Measurements from ENCODE around the gene USF1.
"Not testable (repeated sequence)": the region's sequence is repeated elsewhere in the genome, so short reads cannot be mapped to it uniquely, and the experiment has no call there.

USF1 gene

GRCh38 chr1:161019751-161020495 is 25.9 kb downstream of the USF1 start:
- no peak for DNase-seq (ENCODE audit: insufficient read length, low spot score)
- FAIRE-seq = no peak

GRCh38 chr1:161019111-161019660 is 26.6 kb downstream of the USF1 start:
- not testable (repeated sequence) for DNase-seq (ENCODE audit: insufficient read length, low spot score); FAIRE-seq

DNA sequence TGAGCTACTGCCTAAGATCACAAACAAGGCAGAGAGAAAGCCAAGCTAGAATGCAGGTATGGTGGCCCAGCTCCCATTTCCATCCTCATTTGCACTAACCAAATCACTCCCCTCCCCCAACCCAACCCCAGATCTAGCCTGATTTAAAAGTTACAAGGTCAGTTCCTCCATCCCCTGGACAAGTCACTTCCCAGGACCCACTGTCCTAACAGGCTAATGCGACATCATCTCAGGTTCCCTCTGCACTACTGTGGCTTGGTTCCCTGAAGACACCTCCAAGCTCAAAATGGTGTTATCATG is 27.2 kb downstream of the USF1 start:
- FAIRE-seq (no peak), DNase-seq (ENCODE audit: insufficient read length, low spot score) (no peak)

DNA sequence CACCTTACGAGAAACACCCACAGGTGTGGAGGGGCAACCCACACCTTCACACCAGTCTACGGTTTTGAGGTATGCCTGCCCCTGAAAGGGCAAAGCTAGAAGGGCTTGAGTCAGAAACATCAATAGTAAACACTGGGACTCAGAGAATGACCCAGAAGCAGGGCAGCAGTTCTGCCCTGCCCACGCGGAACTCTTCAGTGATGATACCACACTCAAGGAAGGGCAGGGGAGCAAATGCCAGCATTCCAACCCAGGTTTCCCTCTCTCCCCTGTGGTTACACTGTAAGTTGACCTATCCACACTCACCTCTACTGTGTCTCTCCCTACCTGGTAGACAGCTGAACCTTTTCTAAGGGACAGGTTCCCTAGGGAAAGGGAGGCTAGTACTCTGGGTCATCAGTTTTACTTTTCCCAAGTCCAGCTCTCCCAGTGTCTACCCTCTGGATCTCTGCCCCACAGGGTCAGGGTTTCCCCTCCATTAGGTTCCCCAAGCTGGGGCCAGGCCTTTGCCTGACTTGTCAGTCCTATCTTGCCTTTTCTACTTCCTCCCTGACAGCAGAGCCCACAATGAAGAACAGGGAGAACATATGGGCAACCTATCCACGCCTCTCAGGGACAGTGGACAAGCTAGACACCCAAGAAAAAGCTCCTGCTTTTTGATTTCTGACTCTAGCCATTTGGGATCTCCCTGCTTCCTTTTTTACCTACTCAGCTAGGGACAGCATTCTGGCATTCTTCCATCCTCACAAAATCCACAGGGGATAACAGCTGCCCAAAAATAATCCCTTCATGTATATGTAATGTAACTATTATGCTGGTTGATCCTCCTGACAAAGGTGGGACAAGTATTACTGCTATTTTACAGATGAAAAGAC is 27.8 kb downstream of the USF1 start:
- no peak for FAIRE-seq
- DNase-seq (ENCODE audit: insufficient read length, low spot score) = no peak

DNA sequence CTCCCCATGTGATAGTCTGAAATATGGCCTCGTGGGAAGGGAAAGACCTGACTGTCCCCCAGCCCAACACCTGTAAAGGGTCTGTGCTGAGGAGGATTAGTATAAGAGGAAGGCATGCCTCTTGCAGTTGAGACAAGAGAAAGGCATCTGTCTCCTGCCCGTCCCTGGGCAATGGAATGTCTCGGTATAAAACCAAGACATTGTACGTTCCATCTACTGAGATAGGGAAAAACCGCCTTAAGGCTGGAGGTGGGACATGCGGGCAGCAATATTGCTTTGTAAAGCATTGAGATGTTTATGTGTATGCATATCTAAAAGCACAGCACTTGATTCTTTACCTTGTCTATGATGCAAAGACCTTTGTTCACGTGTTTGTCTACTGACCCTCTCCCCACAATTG is 28.6 kb downstream of the USF1 start:
- DNase-seq (ENCODE audit: insufficient read length, low spot score); FAIRE-seq: not testable (repeated sequence)

DNA sequence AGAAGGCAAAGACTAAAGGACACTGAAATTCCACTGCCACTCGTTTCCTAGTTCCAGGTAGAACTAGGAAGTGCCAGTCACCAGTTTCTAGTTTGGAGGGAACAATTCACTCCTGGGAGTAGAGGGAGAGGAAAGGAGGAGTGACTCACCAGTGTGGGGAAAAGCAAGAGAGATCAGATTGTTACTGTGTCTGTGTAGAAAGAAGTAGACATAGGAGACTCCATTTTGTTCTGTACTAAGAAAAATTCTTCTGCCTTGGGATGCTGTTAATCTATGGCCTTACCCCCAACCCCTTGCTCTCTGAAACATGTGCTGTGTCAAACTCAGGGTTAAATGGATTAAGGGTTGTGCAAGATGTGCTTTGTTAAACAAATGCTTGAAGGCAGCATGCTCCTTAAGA is 29.1 kb downstream of the USF1 start:
- FAIRE-seq; DNase-seq (ENCODE audit: insufficient read length, low spot score): not testable (repeated sequence)

- no peak for FAIRE-seq
- peak; percentile 73 for DNase-seq (ENCODE audit: insufficient read length, low spot score)
Measured at GRCh38 chr1:161013488-161014230, 32.1 kb downstream of the USF1 start.

DNA sequence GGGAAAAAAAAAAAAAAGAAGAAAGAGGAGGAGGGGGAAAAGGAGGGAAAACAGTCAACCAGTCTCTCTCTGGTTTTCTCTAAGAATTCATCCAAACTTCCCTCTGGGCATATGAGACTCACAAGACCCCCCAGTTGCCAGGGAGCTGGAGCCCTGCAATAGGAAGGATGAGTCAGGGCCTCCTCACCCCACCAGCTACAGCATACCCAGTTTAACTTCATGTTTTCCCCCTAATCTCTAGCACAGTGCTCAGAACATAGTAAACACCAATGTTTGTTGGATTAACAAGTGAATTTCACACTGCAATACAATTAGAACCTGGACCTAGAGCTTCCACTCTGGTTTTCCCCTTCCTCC is 32.7 kb downstream of the USF1 start:
- DNase-seq (ENCODE audit: insufficient read length, low spot score) = no peak
- FAIRE-seq = no peak

DNA sequence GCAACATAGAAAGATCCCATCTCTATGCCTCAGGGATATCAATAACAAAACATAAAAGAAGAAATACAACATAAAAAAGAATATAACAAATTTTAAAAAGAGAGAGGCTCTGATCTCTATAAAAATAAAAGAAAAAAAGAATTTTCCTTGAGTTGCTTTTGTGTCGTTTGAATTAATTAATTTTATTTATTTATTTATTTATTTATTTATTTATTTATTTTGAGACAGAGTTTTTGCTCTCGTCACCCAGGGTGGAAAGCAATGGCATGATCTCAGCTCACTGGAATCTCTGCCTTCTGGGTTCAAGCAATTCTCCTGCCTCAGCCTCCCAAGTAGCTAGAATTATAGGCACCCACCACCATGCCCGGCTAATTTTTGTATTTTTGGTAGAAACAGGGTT is 33.4 kb downstream of the USF1 start:
- no peak for DNase-seq (ENCODE audit: insufficient read length, low spot score)
- FAIRE-seq = no peak

DNA sequence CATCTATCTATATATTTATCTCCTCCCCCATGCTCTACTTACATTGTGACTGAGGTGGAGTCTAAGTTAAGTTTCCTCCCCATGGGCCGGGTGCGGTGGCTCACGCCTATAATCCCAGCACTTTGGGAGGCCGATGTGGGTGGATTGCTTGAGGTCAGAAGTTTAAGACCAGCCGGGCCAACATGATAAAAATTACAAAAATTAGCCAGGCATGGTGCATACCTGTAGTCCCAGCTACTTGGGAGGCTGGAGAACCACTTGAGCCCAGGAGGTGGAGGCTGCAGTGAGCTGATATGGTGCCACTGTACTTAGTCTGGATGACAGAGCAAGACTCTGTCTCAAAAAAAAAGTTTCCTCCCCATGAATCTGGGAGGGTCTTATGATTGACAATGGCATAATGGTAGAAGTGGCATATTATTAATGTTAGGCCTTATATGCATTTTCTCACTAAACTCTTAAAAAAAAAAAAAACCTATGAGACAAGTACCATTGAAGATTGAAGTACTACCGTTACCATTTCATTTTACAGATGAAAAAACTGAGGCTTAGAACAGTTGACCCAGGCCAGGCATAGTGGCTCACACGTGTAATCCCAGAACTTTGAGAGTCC is 36.1 kb downstream of the USF1 start:
- FAIRE-seq = no peak
- DNase-seq (ENCODE audit: insufficient read length, low spot score) = no peak

DNA sequence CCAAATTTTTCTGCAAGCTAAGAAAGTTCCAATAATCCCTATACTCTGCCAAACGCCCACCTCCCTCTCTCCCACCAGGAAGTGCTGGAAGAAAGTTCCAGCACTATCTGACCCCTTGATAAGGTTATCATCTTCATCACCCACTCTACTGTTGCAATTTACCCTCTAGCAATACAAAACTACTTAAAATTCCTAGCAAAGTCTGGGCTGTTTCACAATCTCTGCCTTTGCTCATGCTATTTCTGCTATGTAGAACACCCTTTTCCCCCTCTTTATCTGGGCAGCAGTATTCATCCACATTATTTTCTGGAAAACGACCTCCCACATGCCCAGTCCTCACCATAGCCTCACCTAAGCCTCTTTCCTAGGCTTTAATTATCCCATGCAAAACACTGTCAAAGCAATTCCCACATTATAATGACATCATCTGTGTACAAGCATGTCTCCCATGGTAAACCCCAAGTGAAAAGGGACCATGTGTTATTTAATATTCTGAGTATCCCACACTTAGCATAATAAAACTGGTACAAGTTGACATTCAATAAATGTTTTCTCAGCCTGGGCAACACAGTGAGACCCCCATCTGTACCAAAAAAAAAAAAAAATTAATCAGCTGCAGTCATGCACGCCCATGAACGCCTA is 36.8 kb downstream of the USF1 start:
- FAIRE-seq (no peak), DNase-seq (ENCODE audit: insufficient read length, low spot score) (no peak)

DNA sequence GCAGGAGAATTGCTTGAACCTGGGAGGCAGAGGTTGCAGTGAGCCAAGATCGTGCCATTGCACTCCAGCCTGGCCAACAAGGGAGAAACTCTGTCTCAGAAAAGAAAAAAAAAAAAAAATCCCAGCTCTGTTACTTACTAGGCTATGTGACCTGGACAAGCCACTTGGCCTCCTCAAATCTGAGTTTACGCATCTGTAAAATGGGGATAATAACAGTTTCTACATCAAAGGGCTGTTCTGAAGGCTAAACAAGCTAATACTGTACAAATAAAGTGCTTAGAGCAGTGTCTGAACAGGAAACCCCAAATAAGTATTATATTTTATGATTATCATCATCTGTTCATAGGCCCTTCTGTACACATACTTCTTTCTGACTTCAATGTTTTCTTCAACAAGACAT is 38.4 kb downstream of the USF1 start:
- FAIRE-seq (no peak), DNase-seq (ENCODE audit: insufficient read length, low spot score) (no peak)

GRCh38 chr1:161006563-161006962 is 39.2 kb downstream of the USF1 start:
- FAIRE-seq (no peak), DNase-seq (ENCODE audit: insufficient read length, low spot score) (no peak)

DNA sequence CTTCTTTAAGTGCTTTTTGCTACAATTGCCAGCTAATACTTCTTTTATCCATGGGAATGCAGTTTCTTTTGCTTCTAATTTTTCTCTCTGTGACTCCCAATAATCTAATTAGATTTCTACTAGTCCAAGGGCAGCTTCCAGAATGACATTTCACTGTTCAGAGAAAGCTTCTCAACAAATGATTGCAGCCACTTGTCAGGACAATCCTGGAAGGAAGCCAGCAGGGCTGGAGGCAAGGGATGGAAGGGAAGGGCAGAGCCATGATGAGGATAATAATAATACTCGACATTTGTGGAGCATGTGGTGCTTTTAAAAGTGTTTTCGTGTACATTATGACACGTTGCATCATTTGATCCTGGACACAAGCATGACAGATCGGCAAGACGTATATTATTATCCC is 44.3 kb downstream of the USF1 start:
- FAIRE-seq (no peak), DNase-seq (ENCODE audit: insufficient read length, low spot score) (no peak)

DNA sequence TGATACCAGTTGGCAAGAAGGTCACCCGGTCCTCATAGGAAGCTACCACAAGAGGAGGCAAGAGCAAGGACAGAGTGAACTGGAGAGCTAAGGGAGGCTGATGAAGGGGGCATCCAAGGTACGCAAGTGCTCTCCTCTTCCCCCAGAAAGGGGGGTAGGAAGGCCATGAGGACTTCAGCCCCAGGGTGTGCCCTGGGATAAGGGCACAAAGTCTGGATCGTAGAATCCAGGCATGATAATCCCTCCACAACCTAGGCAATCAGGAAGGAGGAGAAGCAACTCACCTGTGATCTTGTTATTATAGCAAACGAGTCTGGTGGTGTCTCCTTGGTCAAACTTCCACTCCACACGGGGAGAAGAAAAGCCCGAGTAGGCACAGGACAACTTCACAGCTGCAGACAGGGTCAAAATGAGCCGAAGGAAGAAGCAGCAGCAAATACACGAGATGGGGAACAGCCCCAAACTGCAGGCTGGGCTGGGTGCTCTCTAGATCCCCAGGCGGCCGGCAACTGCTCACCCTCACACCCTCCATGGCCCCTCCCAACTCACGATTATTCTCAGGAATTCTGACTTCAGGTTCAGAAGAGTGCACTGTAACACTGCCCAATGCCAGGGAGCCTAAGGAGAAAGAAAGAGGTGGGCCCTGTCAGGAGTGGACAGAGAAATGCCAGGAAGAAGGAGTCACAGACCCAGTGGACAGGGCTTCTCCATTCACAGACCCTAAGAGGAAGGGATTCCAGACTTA is 44.9 kb downstream of the USF1 start:
- no peak for DNase-seq (ENCODE audit: insufficient read length, low spot score)
- FAIRE-seq = no peak

GRCh38 chr1:160999376-160999775 is 46.4 kb downstream of the USF1 start:
- FAIRE-seq (no peak), DNase-seq (ENCODE audit: insufficient read length, low spot score) (no peak)

DNA sequence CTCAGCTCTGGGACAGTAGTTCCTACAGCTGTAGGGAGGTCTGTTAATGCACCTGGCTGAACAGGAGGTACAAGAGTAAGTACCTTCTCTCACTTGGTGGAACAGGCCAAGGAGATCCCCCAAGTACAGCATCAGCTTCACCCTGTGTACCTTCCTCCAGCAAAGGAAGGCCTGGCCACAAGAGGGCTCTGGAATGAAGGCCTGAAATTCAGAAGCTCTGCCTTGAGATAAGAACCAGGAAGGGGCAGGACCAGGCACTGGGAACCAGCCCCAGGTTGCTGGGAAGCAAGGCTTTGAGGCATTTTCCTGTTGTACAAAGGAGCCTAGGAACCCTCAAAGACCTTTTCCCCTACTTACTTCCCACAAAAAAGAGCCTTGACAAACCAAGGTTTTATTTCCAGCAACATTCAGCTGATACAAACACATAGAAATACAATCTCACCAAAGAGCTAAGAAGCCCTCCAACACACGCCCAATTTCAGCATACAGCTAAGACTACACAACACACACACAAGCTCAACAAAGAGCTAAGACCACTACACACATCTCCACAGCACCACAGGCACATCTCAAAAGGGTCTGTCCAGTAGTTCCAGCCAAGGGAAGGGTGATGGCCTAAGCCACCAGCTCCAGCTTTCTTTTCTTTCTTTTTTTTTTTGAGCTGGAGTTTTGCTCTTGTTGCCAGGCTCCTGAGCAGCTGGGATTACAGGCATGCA is 48.3 kb downstream of the USF1 start:
- FAIRE-seq = no peak
- DNase-seq (ENCODE audit: insufficient read length, low spot score) = no peak

- no peak for FAIRE-seq
- no peak for DNase-seq (ENCODE audit: insufficient read length, low spot score)
Measured at GRCh38 chr1:160996178-160996577, 49.6 kb downstream of the USF1 start.

GRCh38 chr1:160993544-160994193 is 52.1 kb downstream of the USF1 start:
- DNase-seq (ENCODE audit: insufficient read length, low spot score) (peak; percentile 42), FAIRE-seq (no peak)
